Keratinocyte (primary cell): ENCODE results near the gene TNC. TPM values are rescaled to one million over a fixed set of nuclear protein-coding genes. Genes with fewer than 3 reads are reported as not detected.

Experiments used
- DNase-seq: peaks from one replicate; pipeline ENCODE4 v3.0.0-alpha.2; 2011; ENCODE audit warnings: low read depth, missing footprints, low spot score
- FAIRE-seq: peaks from 2 replicates; lab custom pipeline; 2011; peaks lifted over from hg19 to GRCh38; lab: Jason Lieb, UNC
- H2AFZ ChIP-seq: 2 replicates; pipeline ENCODE4 v1.6.0; 2012; ENCODE audit warnings: low read length, control low read depth, inconsistent platforms; ENCODE audit not compliant: control insufficient read depth
- H3K27ac ChIP-seq: 2 replicates; pipeline ENCODE4 v1.5.1; 2011; ENCODE audit warnings: low read length; ENCODE audit not compliant: control insufficient read depth, insufficient read depth
- H3K27me3 ChIP-seq: 3 replicates; pipeline ENCODE4 v1.6.0; 2011; ENCODE audit warnings: low read length; ENCODE audit not compliant: control insufficient read depth, insufficient read depth; ENCODE audit errors: extremely low read depth
- H3K36me3 ChIP-seq, 2 experiments: 2 replicates in 1 of 2; 3 replicates in 1 of 2; pipeline ENCODE4 v1.5.1; 2011; ENCODE audit warnings: low read length in 2 of 2, mild to moderate bottlenecking in 1 of 2; ENCODE audit not compliant: control insufficient read depth in 2 of 2, insufficient read depth in 2 of 2; ENCODE audit errors: extremely low read depth in 1 of 2
- H3K4me1 ChIP-seq: 3 replicates; pipeline ENCODE4 v1.5.1; 2011; ENCODE audit warnings: low read length; ENCODE audit not compliant: control insufficient read depth, insufficient read depth; ENCODE audit errors: extremely low read depth
- H3K4me2 ChIP-seq: 3 replicates; pipeline ENCODE4 v1.6.0; 2011; ENCODE audit warnings: low read depth, low read length; ENCODE audit not compliant: control insufficient read depth, insufficient read depth; ENCODE audit errors: extremely low read depth
- H3K4me3 ChIP-seq, 3 experiments: fragments of 200-600 bp in 1 of 3; sonication (generic) in 1 of 3; 2 replicates in 2 of 3; 3 replicates in 1 of 3; pipeline ENCODE4 v1.5.1; 2011 to 2016; ENCODE audit warnings: low read length in 3 of 3, mild to moderate bottlenecking in 3 of 3, control low read depth in 2 of 3, inconsistent platforms in 1 of 3, low read depth in 1 of 3, mixed read lengths in 1 of 3, mixed run types in 1 of 3, moderate library complexity in 1 of 3; ENCODE audit not compliant: control insufficient read depth in 2 of 3, insufficient read depth in 2 of 3; ENCODE audit errors: extremely low read depth in 1 of 3
- H3K79me2 ChIP-seq: 2 replicates; pipeline ENCODE4 v1.6.0; 2012; ENCODE audit warnings: low read length; ENCODE audit not compliant: control insufficient read depth, insufficient read depth
- H3K9ac ChIP-seq: 3 replicates; pipeline ENCODE4 v1.6.0; 2011; ENCODE audit warnings: low read length; ENCODE audit not compliant: control insufficient read depth, insufficient read depth; ENCODE audit errors: extremely low read depth
- H3K9me1 ChIP-seq: 3 replicates; pipeline ENCODE4 v1.6.0; 2011; ENCODE audit warnings: low read length; ENCODE audit not compliant: control insufficient read depth, insufficient read depth; ENCODE audit errors: extremely low read depth
- H3K9me3 ChIP-seq: 2 replicates; pipeline ENCODE4 v1.5.1; 2012; ENCODE audit warnings: low read depth, low read length; ENCODE audit not compliant: control insufficient read depth
- H4K20me1 ChIP-seq: 3 replicates; pipeline ENCODE4 v1.6.0; 2011; ENCODE audit warnings: low read length; ENCODE audit not compliant: control insufficient read depth, insufficient read depth; ENCODE audit errors: extremely low read depth
- CTCF ChIP-seq, 3 experiments: IDR thresholded peaks in 1 of 3; conservative IDR thresholded peaks in 1 of 3; optimal IDR thresholded peaks in 1 of 3; 2 replicates in 2 of 3; 3 replicates in 1 of 3; pipeline versions ENCODE3 to v1.5.1; 2011; ENCODE audit warnings: low read length in 3 of 3, mild to moderate bottlenecking in 3 of 3, moderate library complexity in 2 of 3, control low read depth in 1 of 3, inconsistent platforms in 1 of 3; ENCODE audit not compliant: insufficient read depth in 2 of 3; ENCODE audit errors: extremely low read depth in 1 of 3
- EZH2 ChIP-seq: IDR thresholded peaks from one replicate; pipeline ENCODE4 v1.6.1; 2012; ENCODE audit warnings: inconsistent platforms, mild to moderate bottlenecking, low read length, moderate library complexity
- dilution Hi-C: fragments of 300-500 bp; cut with MboI; formaldehyde crosslinking; loops from one replicate; pipeline ENCODE4 v1.7.0; 2020; ENCODE audit warnings: low sequenced_read_pairs; ENCODE audit not compliant: extremely low pct_ligation_motif_present
- polyA plus RNA-seq, 5 experiments: library from polyadenylated mRNA; depleted of rRNA in 3 of 5; stranded (reverse) in 3 of 5; stranded (forward) in 1 of 5; unstranded in 1 of 5; fragments of >200 nt; gene quantifications; 1 replicate in 1 of 5; 2 replicates in 3 of 5; 3 replicates in 1 of 5; pipeline versions ENCODE4 v1.2.1 to v1.2.3, GENCODE V29; 2011 to 2012; ENCODE audit warnings: missing spikeins in 2 of 5, low read depth in 1 of 5, low replicate concordance in 1 of 5

Gene TNC
- polyA plus RNA-seq, 1 donor (not counting 4 experiments of a cell fraction or from before 2014, with no cell fraction given): 58.7 TPM

- H3K9me1 ChIP-seq: no peaks in the 10 kb centered on the region
- TF ChIP-seq EZH2 (no peak), CTCF (optimal IDR thresholded peaks at IDR 0.05 in 1 of 3, IDR thresholded peaks at IDR 0.05 in 1 of 3, conservative IDR thresholded peaks at IDR 0.05 in 1 of 3; ENCODE audit: extremely low read depth in 1 of 3, insufficient read depth in 2 of 3, low read length in 3 of 3) (no peak)
- H3K9ac ChIP-seq: no peak overlapping the region
- dilution Hi-C loops: no loop called here
- no peak for FAIRE-seq
- H3K36me3 ChIP-seq: no peaks in the 10 kb centered on the region
- DNase-seq: no peak
- H3K27me3 ChIP-seq: no peaks in the 10 kb centered on the region
- H4K20me1 ChIP-seq: no peaks in the 10 kb centered on the region
- no peak overlapping the region for H3K4me3 ChIP-seq
- peaks cover 16% of the 10 kb centered on the region for H3K4me1 ChIP-seq
- H3K79me2 ChIP-seq: no peaks in the 10 kb centered on the region
- H3K4me2 ChIP-seq: no peak overlapping the region
- H2AFZ ChIP-seq: no peak overlapping the region
- no peak overlapping the region for H3K27ac ChIP-seq
- H3K9me3 ChIP-seq: peaks cover 4% of the 10 kb centered on the region
These were observed 24.7 kb upstream of the TNC start for GRCh38 chr9:115142517-115143270.

- Histone ChIP-seq H3K36me3 (no peaks in the 10 kb centered on the region), H3K4me1 (peaks cover 19% of the 10 kb centered on the region), H3K4me3 (no peak overlapping the region), H3K27me3 (no peaks in the 10 kb centered on the region), H3K79me2 (no peaks in the 10 kb centered on the region), H3K27ac (no peak overlapping the region), H3K4me2 (no peak overlapping the region), H3K9ac (no peak overlapping the region), H3K9me3 (peaks cover 4% of the 10 kb centered on the region), H4K20me1 (no peaks in the 10 kb centered on the region), H2AFZ (no peak overlapping the region), H3K9me1 (no peaks in the 10 kb centered on the region)
- FAIRE-seq (no peak), DNase-seq (no peak)
- dilution Hi-C loops: no loop called here
- TF ChIP-seq EZH2: no peak
- no peak for TF ChIP-seq CTCF (optimal IDR thresholded peaks at IDR 0.05 in 1 of 3, IDR thresholded peaks at IDR 0.05 in 1 of 3, conservative IDR thresholded peaks at IDR 0.05 in 1 of 3; ENCODE audit: extremely low read depth in 1 of 3, insufficient read depth in 2 of 3, low read length in 3 of 3)
These were observed 24.1 kb upstream of the TNC start for GRCh38 chr9:115142090-115142489.
